ENCODE measurements around the gene C14orf119.

The C14orf119 gene

GRCh38 chr14:23062002-23062401 is 33.3 kb upstream of the C14orf119 start:
- DNase-seq, result no peak

- DNase-seq, result no peak
These were observed 31.7 kb upstream of the C14orf119 start for GRCh38 chr14:23063601-23064000.

GRCh38 chr14:23066368-23066767 is 28.9 kb upstream of the C14orf119 start:
- DNase-seq, result no peak

GRCh38 chr14:23066855-23067744 is 28.2 kb upstream of the C14orf119 start:
- DNase-seq, result no peak

GRCh38 chr14:23067847-23068788 is 27.2 kb upstream of the C14orf119 start:
- no peak for DNase-seq

GRCh38 chr14:23068789-23069412 is 26.4 kb upstream of the C14orf119 start:
- DNase-seq, result no peak

- DNase-seq, result no peak
These were observed 25.9 kb upstream of the C14orf119 start for GRCh38 chr14:23069413-23069806.

GRCh38 chr14:23070262-23071129 is 24.8 kb upstream of the C14orf119 start:
- no peak for DNase-seq

- no peak for DNase-seq
These were observed 23.9 kb upstream of the C14orf119 start for GRCh38 chr14:23071244-23071920.

- DNase-seq, result no peak
These were observed 23.3 kb upstream of the C14orf119 start for GRCh38 chr14:23071921-23072539.

GRCh38 chr14:23074906-23075305 is 20.4 kb upstream of the C14orf119 start:
- DNase-seq, result no peak

- no peak for DNase-seq
These were observed 18.4 kb upstream of the C14orf119 start for GRCh38 chr14:23076785-23077408.

- no peak for DNase-seq
These were observed 17.3 kb upstream of the C14orf119 start for GRCh38 chr14:23077962-23078361.

- no peak for DNase-seq
These were observed 16.6 kb upstream of the C14orf119 start for GRCh38 chr14:23078692-23079116.

- no peak for DNase-seq
These were observed 15.6 kb upstream of the C14orf119 start for GRCh38 chr14:23079716-23080115.

- no peak for DNase-seq
These were observed 14.8 kb upstream of the C14orf119 start for GRCh38 chr14:23080474-23080873.

- no peak for DNase-seq
These were observed 9.8 kb upstream of the C14orf119 start for GRCh38 chr14:23085458-23085857.

GRCh38 chr14:23086565-23086964 is 8.7 kb upstream of the C14orf119 start:
- no peak for DNase-seq

GRCh38 chr14:23089498-23090253 is 5.6 kb upstream of the C14orf119 start:
- DNase-seq, result no peak

- DNase-seq, result no peak
These were observed 5.1 kb upstream of the C14orf119 start for GRCh38 chr14:23090254-23090636.

All from hippocampal formation (tissue), 2 donors.